Karpas-422 (cell line): ENCODE measurements around the gene RAET1G. TPM values are rescaled to one million over a fixed set of nuclear protein-coding genes. Genes with fewer than 3 reads are reported as not detected.
"Not testable (repeated sequence)": the region's sequence is repeated elsewhere in the genome, so short reads cannot be mapped to it uniquely, and the experiment has no call there.

Experiments
- DNase-seq: peaks from one replicate; pipeline ENCODE4 v3.0.0-alpha.2; 2015
- H2AFZ ChIP-seq: fragments of 200-600 bp; sonication (generic); 2 replicates; pipeline ENCODE4 v1.6.1; 2014; ENCODE audit warnings: antibody characterized with exemption, low read length, mixed read lengths
- H3K27ac ChIP-seq: fragments of 200-600 bp; sonication (generic); 2 replicates; pipeline ENCODE4 v1.5.1; 2014; ENCODE audit warnings: mild to moderate bottlenecking, low read length, moderate library complexity
- H3K27me3 ChIP-seq: fragments of 200-600 bp; sonication (generic); 2 replicates; pipeline ENCODE4 v1.6.1; 2014; ENCODE audit warnings: low read length, mixed read lengths
- H3K36me3 ChIP-seq: fragments of 200-600 bp; sonication (generic); 2 replicates; pipeline ENCODE4 v1.6.1; 2014; ENCODE audit warnings: low read length, mixed read lengths; ENCODE audit not compliant: insufficient read depth
- H3K4me1 ChIP-seq: fragments of 200-600 bp; sonication (generic); 2 replicates; pipeline ENCODE4 v1.6.1; 2014; ENCODE audit warnings: mild to moderate bottlenecking, low read length, mixed read lengths
- H3K4me2 ChIP-seq: fragments of 200-600 bp; sonication (generic); 2 replicates; pipeline ENCODE4 v1.6.1; 2014; ENCODE audit warnings: low read length, low read depth, mild to moderate bottlenecking; ENCODE audit not compliant: poor library complexity, severe bottlenecking
- H3K4me3 ChIP-seq: fragments of 200-600 bp; sonication (generic); 2 replicates; pipeline ENCODE4 v1.5.1; 2014; ENCODE audit warnings: mild to moderate bottlenecking, antibody characterized with exemption, low read length, mixed read lengths
- H3K79me2 ChIP-seq: fragments of 200-600 bp; sonication (generic); 2 replicates; pipeline ENCODE4 v1.6.1; 2014; ENCODE audit warnings: mild to moderate bottlenecking, low read length, mixed read lengths
- H3K9ac ChIP-seq: fragments of 200-600 bp; sonication (generic); 2 replicates; pipeline ENCODE4 v1.6.0; 2014; ENCODE audit warnings: low read length
- H3K9me2 ChIP-seq: fragments of 200-600 bp; sonication (generic), shearing (Covaris generic); replicated peaks from 2 replicates; pipeline ENCODE4 v1.6.0; 2014; ENCODE audit warnings: mild to moderate bottlenecking, low read length, moderate library complexity; ENCODE audit not compliant: insufficient read depth
- H3K9me3 ChIP-seq: fragments of 300-700, 200-600 bp; sonication (generic); 2 replicates; pipeline ENCODE4 v1.6.1; 2014; ENCODE audit warnings: low read length, mixed read lengths
- H4K20me1 ChIP-seq: fragments of 200-600 bp; sonication (generic); 2 replicates; pipeline ENCODE4 v1.6.1; 2014; ENCODE audit warnings: mild to moderate bottlenecking, antibody characterized with exemption, low read length, low read depth; ENCODE audit not compliant: insufficient read depth
- total RNA-seq: library from RNA; depleted of rRNA; stranded (reverse); fragments of >200 nt; shearing (Covaris generic); gene quantifications from 2 replicates; pipeline ENCODE4 v1.2.3, GENCODE V29; 2014; ENCODE audit warnings: low replicate concordance

RAET1G gene
- total RNA-seq, 1 experiment from 2014 or later, result not detected

DNA sequence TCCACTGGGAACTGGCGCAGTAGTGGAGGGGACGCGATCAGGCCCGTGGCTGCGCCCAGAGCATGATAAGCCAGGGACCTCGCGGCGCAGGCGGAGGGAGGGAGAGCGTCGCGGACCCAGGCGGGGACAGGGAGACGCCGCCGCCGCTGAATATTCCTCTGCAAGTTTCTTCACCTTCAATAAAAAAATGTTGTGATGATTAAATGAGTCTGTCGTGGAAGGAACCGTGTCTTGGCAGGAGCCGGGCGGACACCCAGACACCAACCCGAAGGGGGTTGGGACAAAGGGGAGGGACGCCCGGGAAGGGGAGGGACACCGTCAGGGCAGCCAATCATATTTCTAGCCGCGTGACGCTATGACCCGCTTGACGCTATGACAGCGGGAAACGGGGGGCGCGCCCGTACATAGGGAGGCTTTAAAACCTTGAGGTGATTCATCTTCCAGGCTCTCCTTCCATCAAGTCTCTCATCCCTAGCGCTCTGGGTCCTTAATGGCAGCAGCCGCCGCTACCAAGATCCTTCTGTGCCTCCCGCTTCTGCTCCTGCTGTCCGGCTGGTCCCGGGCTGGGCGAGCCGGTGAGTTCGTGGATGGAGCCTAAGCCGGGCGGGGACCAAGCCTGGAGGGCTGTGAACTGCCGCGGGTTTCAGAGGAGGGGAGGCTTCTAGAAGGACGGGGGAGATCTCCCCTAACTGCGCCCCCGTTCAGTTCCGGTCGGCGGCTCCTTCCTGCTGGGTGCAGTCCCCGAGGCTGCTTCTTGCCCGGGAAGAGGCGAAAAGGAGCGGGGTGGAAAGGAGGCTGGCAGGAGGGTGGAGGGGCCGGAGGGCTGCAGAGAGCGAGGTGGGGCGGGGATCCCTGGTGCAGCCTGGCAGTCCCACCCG, 18.9 kb upstream of the RAET1G start, which contains the start of gene ULBP2:
Gene ULBP2 (plus strand): TSS at position 432 of the 878 bp plus-strand sequence. CDS start 59 bp downstream, at position 491.
- Histone ChIP-seq H3K4me2 (peak within 1 kb of the TSS; percentile 75), H3K4me1 (peaks cover 16% of the 10 kb centered on the region), H4K20me1 (no peaks in the 10 kb centered on the region), H3K27ac (no peak within 1 kb of the TSS), H3K9ac (peak within 1 kb of the TSS; percentile 66), H3K9me2 (no peaks in the 10 kb centered on the region), H3K79me2 (no peaks in the 10 kb centered on the region), H3K27me3 (peaks cover 4% of the 10 kb centered on the region; the same call in 1 of the 2 replicates), H3K4me3 (peak within 1 kb of the TSS; percentile 70), H3K9me3 (no peaks in the 10 kb centered on the region), H2AFZ (peak within 1 kb of the TSS; percentile 54; the same call in 1 of the 2 replicates), H3K36me3 (no peaks in the 10 kb centered on the region)
- DNase-seq, result peak; percentile 88

DNA sequence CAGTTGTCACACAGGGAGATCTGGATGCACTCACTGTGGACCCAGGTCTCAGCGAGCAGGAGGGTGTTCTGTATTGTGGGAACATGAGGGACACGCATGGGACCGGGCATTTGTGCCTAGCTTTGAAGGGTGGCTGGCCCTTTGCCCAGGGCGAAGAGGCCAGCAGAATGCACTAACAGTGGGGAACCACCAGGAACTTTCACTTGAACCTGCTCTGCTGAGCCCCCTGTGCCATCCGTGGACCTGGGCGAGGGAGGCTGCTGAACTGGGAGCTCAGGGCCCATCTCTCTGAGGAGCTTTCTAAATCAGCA, 17.7 kb upstream of the RAET1G start:
- Histone ChIP-seq H3K4me2 (no peak overlapping the region), H3K4me1 (peaks cover 16% of the 10 kb centered on the region), H3K4me3 (no peak overlapping the region), H3K27me3 (peaks cover 4% of the 10 kb centered on the region; the same call in 1 of the 2 replicates), H4K20me1 (no peaks in the 10 kb centered on the region), H3K36me3 (no peaks in the 10 kb centered on the region), H3K9me3 (no peaks in the 10 kb centered on the region), H3K79me2 (no peaks in the 10 kb centered on the region), H3K9ac (no peak overlapping the region), H3K27ac (no peak overlapping the region), H3K9me2 (no peaks in the 10 kb centered on the region), H2AFZ (no peak overlapping the region)
- DNase-seq, result peak; percentile 21

DNA sequence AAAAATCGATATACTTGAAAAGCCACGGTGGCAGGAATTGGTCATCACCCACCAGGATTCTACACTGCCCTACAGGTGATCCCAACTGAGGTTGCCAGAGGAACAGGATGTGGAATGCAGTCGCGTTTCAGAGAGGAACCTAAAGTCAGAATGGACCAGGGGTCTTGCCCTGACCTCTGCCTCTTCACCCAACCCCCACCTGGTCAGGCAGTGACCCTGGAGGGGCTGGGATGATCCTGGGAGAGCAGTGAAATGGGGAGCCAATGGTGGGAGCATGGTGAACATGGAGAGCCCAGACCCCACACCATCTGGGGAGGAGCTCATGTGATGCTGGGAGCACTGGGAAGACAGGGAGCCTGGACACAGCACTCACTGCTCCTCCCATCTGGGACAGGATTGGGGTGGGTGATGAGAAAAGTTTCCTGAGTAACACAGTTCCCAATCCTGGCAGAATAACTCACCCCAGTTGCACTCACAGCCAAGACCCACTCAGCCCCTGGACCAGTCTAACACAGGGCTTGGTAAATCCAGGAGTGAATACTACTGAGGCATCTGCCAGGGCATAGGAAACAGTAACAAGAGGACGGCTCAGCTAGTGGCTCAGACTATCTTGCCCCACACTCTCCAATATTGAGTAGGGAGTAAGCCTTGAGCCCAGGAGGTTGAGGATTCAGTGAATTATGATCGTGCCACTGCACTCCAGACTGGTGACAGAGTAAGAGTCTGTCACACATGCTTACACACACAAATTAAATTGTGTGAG, 17.2 kb upstream of the RAET1G start:
- Histone ChIP-seq H3K79me2 (no peaks in the 10 kb centered on the region), H3K9me2 (no peaks in the 10 kb centered on the region), H3K9me3 (no peaks in the 10 kb centered on the region), H3K27ac (no peak overlapping the region), H3K4me1 (peaks cover 16% of the 10 kb centered on the region), H3K36me3 (no peaks in the 10 kb centered on the region), H4K20me1 (no peaks in the 10 kb centered on the region), H2AFZ (no peak overlapping the region), H3K4me2 (no peak overlapping the region), H3K9ac (no peak overlapping the region), H3K27me3 (peaks cover 4% of the 10 kb centered on the region; the same call in 1 of the 2 replicates), H3K4me3 (no peak overlapping the region)
- peak; percentile 36 for DNase-seq

DNA sequence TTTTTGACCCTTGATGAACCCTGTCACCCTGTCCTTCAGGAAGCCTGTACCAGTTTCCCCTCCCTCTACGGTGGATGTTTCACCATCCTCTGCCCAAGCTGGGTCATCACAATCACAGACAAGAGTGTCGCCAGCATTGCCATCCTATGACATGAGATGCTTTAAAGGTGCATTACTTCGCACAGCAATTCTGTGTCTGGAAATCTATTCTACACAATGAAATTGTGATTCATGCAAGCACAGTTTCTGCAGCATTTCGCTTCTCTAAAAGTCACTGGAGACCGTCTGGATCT, 16.4 kb upstream of the RAET1G start:
- Histone ChIP-seq H3K27me3 (peaks cover 4% of the 10 kb centered on the region; the same call in 1 of the 2 replicates), H3K79me2 (no peaks in the 10 kb centered on the region), H2AFZ (peak overlapping the region; percentile 89; the same call in 1 of the 2 replicates), H3K27ac (no peak overlapping the region), H3K9me2 (no peaks in the 10 kb centered on the region), H3K36me3 (no peaks in the 10 kb centered on the region), H4K20me1 (no peaks in the 10 kb centered on the region), H3K9me3 (no peaks in the 10 kb centered on the region), H3K4me1 (peaks cover 23% of the 10 kb centered on the region), H3K4me3 (peak overlapping the region; percentile 66), H3K9ac (peak overlapping the region; percentile 75; the same call in 1 of the 2 replicates), H3K4me2 (peak overlapping the region; percentile 73)
- no peak for DNase-seq

DNA sequence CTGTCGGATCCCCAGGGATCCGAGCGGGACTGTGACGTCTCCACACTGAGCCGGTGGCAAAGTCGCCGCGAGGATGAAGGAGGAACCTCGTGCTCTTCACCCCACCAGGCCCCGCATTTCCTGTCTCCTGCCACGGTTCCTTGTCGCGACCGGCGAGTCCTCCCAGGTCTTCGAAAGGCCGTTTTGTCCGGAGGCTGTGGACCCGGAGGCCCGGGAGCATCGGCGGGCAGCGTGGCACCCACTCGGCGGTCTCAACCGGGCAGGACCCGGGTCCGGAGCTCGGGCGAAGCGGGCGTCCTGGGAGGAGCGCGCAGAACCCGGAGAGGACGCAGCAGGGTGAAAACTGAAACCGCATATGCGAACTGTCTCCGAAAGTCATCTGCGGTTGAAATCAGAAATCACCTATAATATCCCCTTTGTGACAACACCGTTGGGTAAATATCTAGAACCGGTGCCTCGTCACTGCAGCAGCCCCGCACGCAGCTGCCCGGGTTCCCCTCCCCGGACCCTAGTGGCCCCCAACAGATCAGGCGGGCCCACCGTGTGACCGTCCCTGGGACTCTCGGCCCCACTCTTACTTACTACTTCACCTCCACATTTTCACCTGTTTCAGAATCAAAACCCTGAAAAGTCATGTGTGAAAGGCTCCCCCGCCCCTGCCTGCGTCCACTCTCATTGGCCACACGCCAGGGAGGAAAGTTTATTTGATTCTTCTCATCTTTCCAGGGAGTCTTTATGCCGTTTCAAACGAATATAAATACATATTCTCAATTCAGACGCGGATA, 15.8 kb upstream of the RAET1G start:
- Histone ChIP-seq H2AFZ (peak overlapping the region; percentile 89), H3K9me3 (no peaks in the 10 kb centered on the region), H3K9ac (peak overlapping the region; percentile 75), H3K4me1 (peaks cover 23% of the 10 kb centered on the region), H3K4me2 (peak overlapping the region; percentile 73), H3K4me3 (peak overlapping the region; percentile 66), H4K20me1 (no peaks in the 10 kb centered on the region), H3K27me3 (peaks cover 4% of the 10 kb centered on the region; the same call in 1 of the 2 replicates), H3K9me2 (no peaks in the 10 kb centered on the region), H3K27ac (no peak overlapping the region), H3K79me2 (no peaks in the 10 kb centered on the region), H3K36me3 (no peaks in the 10 kb centered on the region)
- DNase-seq, result peak; percentile 73

DNA sequence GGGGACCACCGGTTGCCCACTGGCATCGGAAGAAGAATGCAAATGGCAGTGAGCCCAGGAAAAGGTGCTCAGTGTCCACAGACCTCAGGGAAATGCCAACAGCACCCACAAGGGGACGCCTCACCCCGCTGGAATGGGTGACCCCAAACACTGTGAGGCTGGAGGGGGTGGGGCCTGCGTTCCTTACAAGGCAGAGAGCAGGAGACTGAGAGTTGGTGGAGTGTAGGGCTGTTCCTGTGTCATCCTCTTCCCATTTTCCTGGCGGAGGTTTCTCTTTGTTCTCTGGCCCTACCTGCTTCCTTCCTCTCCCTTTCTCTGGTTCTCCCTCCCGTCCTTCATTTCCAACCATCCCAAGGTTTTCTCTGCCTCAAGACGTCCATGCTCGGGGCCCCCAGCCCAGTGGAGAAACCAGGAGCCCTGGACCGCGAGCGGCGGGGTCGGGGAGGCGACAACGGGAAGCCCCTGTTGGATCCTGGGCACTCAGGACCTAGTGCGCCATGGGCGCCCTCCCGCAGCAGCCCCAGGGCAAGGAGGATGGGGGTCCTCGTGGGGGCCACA, 15.2 kb upstream of the RAET1G start:
- not testable (repeated sequence) for H4K20me1 ChIP-seq, H3K36me3 ChIP-seq, H3K27ac ChIP-seq, DNase-seq, H3K79me2 ChIP-seq, H3K9me3 ChIP-seq, H3K9me2 ChIP-seq, H3K27me3 ChIP-seq
- Histone ChIP-seq H3K9ac (peak overlapping the region; percentile 75), H3K4me3 (peak overlapping the region; percentile 66), H3K4me1 (peaks cover 23% of the 10 kb centered on the region), H2AFZ (peak overlapping the region; percentile 89), H3K4me2 (peak overlapping the region; percentile 73)

DNA sequence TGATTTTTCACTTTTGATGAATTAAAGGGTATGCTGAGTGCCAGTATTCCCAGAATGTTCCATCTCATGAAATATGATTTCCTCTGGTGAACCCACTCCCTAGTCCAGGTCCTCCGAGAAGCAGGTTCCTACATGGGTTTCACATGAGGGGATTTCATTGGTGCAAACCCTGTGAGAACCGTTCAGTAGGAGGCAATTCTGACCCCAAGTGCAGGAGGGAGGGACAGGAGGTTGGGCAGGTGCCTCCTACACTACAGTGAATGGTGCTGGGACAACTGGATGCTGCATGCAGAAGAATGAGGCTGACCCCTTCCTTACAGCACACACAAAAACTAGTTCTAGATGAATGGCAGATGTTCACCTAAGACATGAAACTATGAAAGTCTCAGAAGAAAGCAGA, 13.8 kb upstream of the RAET1G start:
- peaks cover 4% of the 10 kb centered on the region; the same call in 1 of the 2 replicates for H3K27me3 ChIP-seq
- no peaks in the 10 kb centered on the region for H3K79me2 ChIP-seq
- peaks cover 23% of the 10 kb centered on the region for H3K4me1 ChIP-seq
- no peaks in the 10 kb centered on the region for H3K36me3 ChIP-seq
- no peak overlapping the region for H2AFZ ChIP-seq
- H3K4me3 ChIP-seq, result no peak overlapping the region
- no peaks in the 10 kb centered on the region for H4K20me1 ChIP-seq
- H3K4me2 ChIP-seq, result no peak overlapping the region
- DNase-seq, result no peak
- H3K27ac ChIP-seq, result no peak overlapping the region
- no peaks in the 10 kb centered on the region for H3K9me2 ChIP-seq
- H3K9ac ChIP-seq, result no peak overlapping the region
- no peaks in the 10 kb centered on the region for H3K9me3 ChIP-seq
